GM10248 (cell line): ENCODE measurements around the gene CRADD.
"Not testable (repeated sequence)": the region's sequence is repeated elsewhere in the genome, so short reads cannot be mapped to it uniquely, and the experiment has no call there.

Experiments used
- CTCF ChIA-PET: fragments of 300-600 bp; sonication (Branson Sonifier 250); formaldehyde crosslinking; extraction: SDS; loops from one replicate; lab custom pipeline; 2021; ENCODE audit warnings: antibody characterized with exemption; lab: Yijun Ruan, JAX
- POLR2A ChIA-PET: fragments of 350-650 bp; sonication (Branson Sonifier 250); formaldehyde crosslinking; extraction: SDS; loops from one replicate; lab custom pipeline; 2020; ENCODE audit warnings: antibody characterized with exemption; lab: Yijun Ruan, JAX
- DNase-seq: peaks from one replicate; pipeline ENCODE4 v3.0.0; 2012; ENCODE audit errors: extremely low spot score
- CTCF ChIP-seq: IDR thresholded peaks from 2 replicates; pipeline ENCODE4 v1.5.1; 2012; ENCODE audit warnings: mild to moderate bottlenecking, low read depth; ENCODE audit errors: extremely low read depth, missing control alignments, control extremely low read depth

The CRADD gene

GRCh38 chr12:93753838-93754429, 76.8 kb downstream of the CRADD start:
- CTCF ChIA-PET = interaction anchor here (1.1 kb wide), 1 partner anchor 12 kb away, joined by 3 read pairs; no protein-coding TSS in a partner anchor
- DNase-seq = no peak
- TF ChIP-seq CTCF = no peak
- POLR2A ChIA-PET = no interaction called here

- POLR2A ChIA-PET, DNase-seq, CTCF ChIA-PET: not testable (repeated sequence)
These were observed 77.7 kb downstream of the CRADD start for GRCh38 chr12:93754859-93755258.

DNA sequence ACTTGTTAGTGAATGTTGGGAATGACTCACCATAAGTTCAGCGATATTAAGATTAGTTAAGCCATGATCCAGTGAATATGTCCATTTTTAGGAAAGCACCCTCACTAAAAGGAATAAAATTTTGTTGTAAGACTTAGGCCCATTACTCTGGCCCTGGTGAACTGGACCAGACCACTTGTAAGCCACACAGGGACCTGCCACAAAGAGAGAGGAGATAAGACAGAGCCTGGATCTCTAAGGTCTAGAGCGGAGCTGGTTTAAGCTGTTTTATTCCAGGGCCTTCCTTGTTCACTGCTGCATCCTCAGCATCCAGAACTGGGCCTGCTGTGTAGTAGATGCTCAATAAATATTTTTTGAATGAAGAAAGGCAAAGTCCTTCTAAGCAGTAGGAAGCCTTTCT, 79.1 kb downstream of the CRADD start:
- TF ChIP-seq CTCF = no peak
- no peak for DNase-seq
- ChIA-PET CTCF (interaction anchor here (1.0 kb wide), 1 partner anchor 10 kb away, joined by 3 read pairs; no protein-coding TSS in a partner anchor), POLR2A (no interaction called here)

DNA sequence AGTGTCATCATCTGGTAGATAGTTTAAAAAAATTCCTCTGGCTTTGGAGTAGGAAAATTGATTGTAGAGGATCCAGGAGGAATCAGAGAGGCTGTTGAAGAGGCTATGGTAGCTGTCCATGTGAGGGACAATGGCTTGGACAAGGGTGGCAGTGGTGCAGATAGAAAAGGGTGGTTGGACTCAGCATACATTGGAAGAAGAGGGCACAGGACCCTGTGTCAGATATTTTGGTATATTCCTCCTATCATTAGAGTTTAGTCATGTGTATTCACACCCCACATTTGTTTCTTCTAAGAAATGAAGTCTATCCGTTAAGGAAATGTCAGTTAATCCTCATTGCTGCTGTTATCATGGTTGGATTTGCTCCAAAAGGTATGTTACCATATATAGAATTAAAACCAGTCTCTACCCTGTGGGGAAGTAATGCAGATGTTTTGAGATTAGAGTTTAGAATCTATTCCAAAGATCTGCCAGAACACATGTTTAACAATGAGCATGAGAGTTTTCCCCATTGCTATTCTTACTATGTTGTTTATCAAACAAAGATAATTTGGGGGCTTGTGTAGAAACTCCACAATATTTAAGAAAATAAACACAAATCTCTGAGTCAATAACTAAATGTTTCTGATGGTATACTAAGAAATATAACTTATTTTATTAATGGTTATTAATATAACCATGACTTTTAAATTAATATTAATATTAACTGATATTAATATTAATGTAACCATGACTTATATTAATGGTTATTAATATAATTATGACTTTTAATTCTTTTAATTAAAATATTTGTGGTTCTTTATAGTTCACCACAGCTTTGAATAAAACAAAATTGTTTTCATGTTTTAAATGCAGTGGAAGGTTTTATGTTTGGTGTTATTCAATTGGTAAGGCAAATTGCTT, 80.9 kb downstream of the CRADD start:
- CTCF ChIA-PET = interaction anchor here (0.8 kb wide), 1 partner anchor 10 kb away, joined by 3 read pairs; no protein-coding TSS in a partner anchor

DNA sequence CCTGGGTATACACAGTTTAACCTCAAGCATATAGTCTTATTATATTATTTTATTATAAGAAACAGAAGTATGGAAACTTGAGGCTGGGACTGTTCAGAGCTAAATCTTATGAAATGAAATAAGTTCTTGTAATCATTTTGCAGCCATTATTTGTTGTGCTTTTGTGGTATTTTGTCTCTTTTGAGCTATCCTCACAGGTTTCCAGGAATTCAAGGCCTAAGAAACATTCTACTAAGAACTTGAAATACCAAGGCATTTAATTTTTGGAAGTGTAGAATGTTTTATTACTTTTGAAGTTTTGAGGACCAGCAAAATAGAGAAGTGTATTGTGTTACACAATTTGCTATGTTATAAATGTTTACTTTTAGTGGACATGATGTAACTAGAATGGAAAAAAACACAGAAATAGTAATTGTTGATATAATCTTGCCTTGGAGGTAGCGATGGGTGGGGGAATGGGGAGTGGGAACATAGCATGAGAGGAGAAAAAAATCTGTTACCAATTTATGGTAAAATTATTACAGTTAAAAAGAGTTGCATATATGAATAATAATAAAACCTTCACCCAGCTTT, 81.7 kb downstream of the CRADD start:
- TF ChIP-seq CTCF = no peak
- CTCF ChIA-PET = interaction anchor here (0.8 kb wide), 2 partner anchors 9 to 17 kb away, joined by 3 read pairs; no protein-coding TSS in a partner anchor
- POLR2A ChIA-PET = no interaction called here
- no peak for DNase-seq

More for the DNA sequence above, 80.9 kb downstream of the CRADD start:
- no peak for DNase-seq
- TF ChIP-seq CTCF = no peak
- POLR2A ChIA-PET = no interaction called here

GRCh38 chr12:93759512-93760081, 82.4 kb downstream of the CRADD start:
- ChIA-PET CTCF (interaction anchor here (0.8 to 0.9 kb wide), 2 partner anchors 18 to 33 kb away, joined by 3 read pairs; no protein-coding TSS in a partner anchor), POLR2A (no interaction called here)
- TF ChIP-seq CTCF = no peak
- no peak for DNase-seq
